ENCODE data around the gene UTP4.

DNA sequence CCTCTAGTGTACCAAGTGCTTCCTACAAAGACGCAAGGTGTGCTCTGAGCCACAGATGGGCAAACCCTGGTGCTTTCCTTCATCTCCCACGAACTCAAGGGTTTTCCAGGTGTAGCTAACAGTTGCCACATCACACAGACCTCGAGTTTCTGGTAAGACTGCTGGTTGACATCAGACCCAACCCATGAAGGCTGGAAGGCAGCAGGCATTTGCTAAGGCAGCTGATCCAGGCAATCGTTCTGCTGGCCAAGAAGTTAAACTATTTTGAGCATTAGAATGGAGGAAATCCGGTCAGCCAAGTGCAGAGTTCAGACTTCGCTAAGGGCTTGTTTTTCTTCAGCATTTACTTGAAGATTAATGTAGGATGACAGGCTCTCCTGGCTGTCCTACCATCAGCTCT lies 15.5 kb upstream of the UTP4 start:
- TF ChIP-seq, protein P1, sequence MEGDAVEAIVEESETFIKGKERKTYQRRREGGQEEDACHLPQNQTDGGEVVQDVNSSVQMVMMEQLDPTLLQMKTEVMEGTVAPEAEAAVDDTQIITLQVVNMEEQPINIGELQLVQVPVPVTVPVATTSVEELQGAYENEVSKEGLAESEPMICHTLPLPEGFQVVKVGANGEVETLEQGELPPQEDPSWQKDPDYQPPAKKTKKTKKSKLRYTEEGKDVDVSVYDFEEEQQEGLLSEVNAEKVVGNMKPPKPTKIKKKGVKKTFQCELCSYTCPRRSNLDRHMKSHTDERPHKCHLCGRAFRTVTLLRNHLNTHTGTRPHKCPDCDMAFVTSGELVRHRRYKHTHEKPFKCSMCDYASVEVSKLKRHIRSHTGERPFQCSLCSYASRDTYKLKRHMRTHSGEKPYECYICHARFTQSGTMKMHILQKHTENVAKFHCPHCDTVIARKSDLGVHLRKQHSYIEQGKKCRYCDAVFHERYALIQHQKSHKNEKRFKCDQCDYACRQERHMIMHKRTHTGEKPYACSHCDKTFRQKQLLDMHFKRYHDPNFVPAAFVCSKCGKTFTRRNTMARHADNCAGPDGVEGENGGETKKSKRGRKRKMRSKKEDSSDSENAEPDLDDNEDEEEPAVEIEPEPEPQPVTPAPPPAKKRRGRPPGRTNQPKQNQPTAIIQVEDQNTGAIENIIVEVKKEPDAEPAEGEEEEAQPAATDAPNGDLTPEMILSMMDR (IDR thresholded peaks at IDR 0.05; ENCODE audit: poor library complexity, severe bottlenecking): no peak
- TF ChIP-seq REST (IDR thresholded peaks at IDR 0.05; ENCODE audit: borderline replicate concordance) (no peak), EP300 (conservative IDR thresholded peaks at IDR 0.05; ENCODE audit: poor library complexity, severe bottlenecking) (no peak)
